ENCODE results near the gene CPZ. TPM values are rescaled to one million over a fixed set of nuclear protein-coding genes. Genes with fewer than 3 reads are reported as not detected.

The CPZ gene
- total and polyA plus RNA-seq, 7 donors: 0.04 to 0.30 (median 0.08) TPM; not detected in 4

GRCh38 chr4:8554555-8555100 lies 37.9 kb upstream of the CPZ start:
- WGBS, 3 donors: 84 to 88% (median 85%) methylated on average over 16 to 17 of the region's 17 CpGs
- ATAC-seq (no peak), DNase-seq (no peak)
- no peak for TF ChIP-seq CTCF (IDR thresholded peaks at IDR 0.05)
- Histone ChIP-seq H3K4me1 (no peaks in the 10 kb centered on the region), H3K9me3 (no peaks in the 10 kb centered on the region), H3K36me3 (ENCODE audit: insufficient read depth in 1 of 2, low read depth in 1 of 2) (no peaks in the 10 kb centered on the region), H3K27me3 (ENCODE audit: insufficient read depth in 3 of 3, low read length in 2 of 3) (peaks cover 0 to 2% (median 0%) of the 10 kb centered on the region in 3 donors), H3K4me3 (no peak overlapping the region), H3K27ac (no peak overlapping the region)
- intact Hi-C loops (cut with DNase I): no loop called here

GRCh38 chr4:8555716-8556115 lies 36.8 kb upstream of the CPZ start:
- no peaks in the 10 kb centered on the region for H3K4me1 ChIP-seq
- peaks cover 0 to 2% (median 0%) of the 10 kb centered on the region in 3 donors for H3K27me3 ChIP-seq (ENCODE audit: insufficient read depth in 3 of 3, low read length in 2 of 3)
- TF ChIP-seq CTCF (IDR thresholded peaks at IDR 0.05): no peak
- no peaks in the 10 kb centered on the region for H3K36me3 ChIP-seq (ENCODE audit: insufficient read depth in 1 of 2, low read depth in 1 of 2)
- intact Hi-C loops (cut with DNase I): no loop called here
- no peak overlapping the region for H3K4me3 ChIP-seq
- DNase-seq: no peak
- 64 to 74% (median 71%) methylated on average over 5 of the region's 5 CpGs for WGBS, 3 donors
- no peak for ATAC-seq
- H3K27ac ChIP-seq: no peak overlapping the region
- no peaks in the 10 kb centered on the region for H3K9me3 ChIP-seq

- Histone ChIP-seq H3K4me1 (no peaks in the 10 kb centered on the region), H3K27ac (no peak overlapping the region), H3K27me3 (ENCODE audit: insufficient read depth in 3 of 3, low read length in 2 of 3) (peaks cover 0 to 2% (median 0%) of the 10 kb centered on the region in 3 donors), H3K36me3 (ENCODE audit: insufficient read depth in 1 of 2, low read depth in 1 of 2) (no peaks in the 10 kb centered on the region), H3K4me3 (no peak overlapping the region), H3K9me3 (no peaks in the 10 kb centered on the region)
- no peak for DNase-seq
- ATAC-seq: no peak
- WGBS, 3 donors: 65 to 76% (median 73%) methylated on average over 17 of the region's 17 CpGs
- TF ChIP-seq CTCF (IDR thresholded peaks at IDR 0.05): no peak
- intact Hi-C loops (cut with DNase I): no loop called here
Measured at GRCh38 chr4:8556341-8557150, 36.0 kb upstream of the CPZ start.

GRCh38 chr4:8557151-8558076 lies 35.2 kb upstream of the CPZ start:
- TF ChIP-seq CTCF (IDR thresholded peaks at IDR 0.05): no peak
- no peak for DNase-seq

More at GRCh38 chr4:8557151-8558076, 35.2 kb upstream of the CPZ start:
- Histone ChIP-seq H3K27ac (no peak overlapping the region), H3K27me3 (ENCODE audit: insufficient read depth in 3 of 3, low read length in 2 of 3) (no peaks in the 10 kb centered on the region), H3K36me3 (ENCODE audit: insufficient read depth in 1 of 2, low read depth in 1 of 2) (no peaks in the 10 kb centered on the region), H3K4me1 (no peaks in the 10 kb centered on the region), H3K9me3 (no peaks in the 10 kb centered on the region), H3K4me3 (no peak overlapping the region)
- no peak for ATAC-seq
- intact Hi-C loops (cut with DNase I): no loop called here
- 83% methylated on average over 21 of the region's 21 CpGs for WGBS, 3 donors
